HepG2 (cell line): ENCODE measurements around the gene MVB12A. TPM values are rescaled to one million over a fixed set of nuclear protein-coding genes. Genes with fewer than 3 reads are reported as not detected.

ENCODE experiments used
- EZH2 ChIP-seq: conservative IDR thresholded peaks from 2 replicates; pipeline ENCODE4 v1.6.1; 2012; ENCODE audit warnings: mild to moderate bottlenecking, low read depth, low read length, moderate library complexity
- FOXC1 ChIP-seq: sonication (generic); formaldehyde crosslinking; IDR thresholded peaks from 2 replicates; pipeline ENCODE4 v1.8.0; 2022; ENCODE audit warnings: mild to moderate bottlenecking, missing genetic modification reagents, borderline replicate concordance
- JARID2 ChIP-seq: sonication (generic); formaldehyde crosslinking; IDR thresholded peaks from 2 replicates; pipeline ENCODE4 v1.8.1; 2023; ENCODE audit warnings: missing genetic modification reagents, inconsistent platforms; ENCODE audit not compliant: insufficient replicate concordance
- MAFG ChIP-seq: sonication (generic); formaldehyde crosslinking; IDR thresholded peaks from 2 replicates; pipeline ENCODE4 v1.5.1; 2020; ENCODE audit warnings: mild to moderate bottlenecking, missing genetic modification reagents
- NBN ChIP-seq: fragments of 450-650 bp; conservative IDR thresholded peaks from 2 replicates; pipeline ENCODE4 v1.6.1; 2017
- PCBP1 ChIP-seq: fragments of 200-400 bp; formaldehyde crosslinking; IDR thresholded peaks from 2 replicates; pipeline ENCODE4 v1.6.1; 2017; ENCODE audit warnings: mild to moderate bottlenecking, low read depth, low read length, borderline replicate concordance
- POLR2AphosphoS2 ChIP-seq: IDR thresholded peaks from 2 replicates; pipeline ENCODE4 v1.6.1; 2011; ENCODE audit warnings: low read depth, low read length, improper control_type of control experiment
- SIN3A ChIP-seq: IDR thresholded peaks from 2 replicates; pipeline ENCODE4 v1.6.1; 2011; ENCODE audit warnings: low read depth, mild to moderate bottlenecking, control low read depth, low read length, borderline replicate concordance
- TARDBP ChIP-seq: sonication (generic); formaldehyde crosslinking; IDR thresholded peaks from 2 replicates; pipeline ENCODE4 v1.8.0; 2022; ENCODE audit warnings: mild to moderate bottlenecking, missing genetic modification reagents
- ZBTB8A ChIP-seq: sonication (generic); formaldehyde crosslinking; IDR thresholded peaks from 2 replicates; pipeline ENCODE4 v1.4.0; 2020; ENCODE audit warnings: mild to moderate bottlenecking, low read depth, missing genetic modification reagents, borderline replicate concordance
- ZNF143 ChIP-seq: sonication (generic); formaldehyde crosslinking; IDR thresholded peaks from 2 replicates; pipeline ENCODE4 v1.4.0; 2020; ENCODE audit warnings: missing genetic modification reagents
- ZNF207 ChIP-seq: fragments of 450-650 bp; IDR thresholded peaks from 2 replicates; pipeline ENCODE4 v1.6.1; 2016; ENCODE audit warnings: antibody characterized with exemption, borderline replicate concordance
- ZNF3 ChIP-seq: IDR thresholded peaks from 2 replicates; pipeline ENCODE4 v1.7.0; 2017; ENCODE audit warnings: inconsistent platforms
- ZNF605 ChIP-seq: sonication (generic); formaldehyde crosslinking; IDR thresholded peaks from 2 replicates; pipeline ENCODE4 v1.8.0; 2022; ENCODE audit warnings: mild to moderate bottlenecking, missing genetic modification reagents
- ZNF670 ChIP-seq: sonication (generic); formaldehyde crosslinking; IDR thresholded peaks from 2 replicates; pipeline ENCODE4 v1.8.0; 2022; ENCODE audit warnings: mild to moderate bottlenecking, missing genetic modification reagents, borderline replicate concordance
- polyA plus RNA-seq, 8 experiments: library from polyadenylated mRNA; depleted of rRNA in 3 of 8; stranded (reverse) in 7 of 8; unstranded in 1 of 8; fragments of >200 nt; fragmentation: Illumina TruSeq in 4 of 8; extraction: Trizol in 4 of 8; gene quantifications; 2 replicates each; pipeline versions ENCODE4 v1.2.1 to v1.2.3, GENCODE V29; 2011 to 2016; ENCODE audit warnings: low read depth in 4 of 8, missing spikeins in 1 of 8, mixed read lengths in 1 of 8; ENCODE audit not compliant: insufficient read depth in 1 of 8
- total RNA-seq, 5 experiments: library from RNA; depleted of rRNA; stranded (reverse); fragments of >200 nt; fragmentation: Illumina TruSeq; extraction: Trizol; gene quantifications; 2 replicates each; pipeline ENCODE4 v1.2.3, GENCODE V29; 2016; ENCODE audit warnings: low read depth in 1 of 5
- TF ChIP-seq, protein P1 (sequence below): IDR thresholded peaks from 2 replicates; pipeline ENCODE4 v1.6.1; 2012; ENCODE audit warnings: inconsistent platforms
- TF ChIP-seq, protein P2 (sequence below): sonication (generic); formaldehyde crosslinking; IDR thresholded peaks from 2 replicates; pipeline ENCODE4 v1.5.0; 2020; ENCODE audit warnings: missing genetic modification reagents
- TF ChIP-seq, protein P3 (sequence below): sonication (generic); formaldehyde crosslinking; IDR thresholded peaks from 2 replicates; pipeline ENCODE4 v1.8.0; 2022; ENCODE audit warnings: mild to moderate bottlenecking, missing genetic modification reagents, moderate library complexity
- TF ChIP-seq, protein P4 (sequence below): sonication (generic); formaldehyde crosslinking; conservative IDR thresholded peaks from 2 replicates; pipeline ENCODE4 v1.8.0; 2022; ENCODE audit warnings: low read depth, missing genetic modification reagents

Gene MVB12A
- total and polyA plus RNA-seq, 2 of the 13 experiments (the other 11 are each of a cell fraction or from before 2014, with no cell fraction given) = 35.7 to 36.1 TPM

DNA sequence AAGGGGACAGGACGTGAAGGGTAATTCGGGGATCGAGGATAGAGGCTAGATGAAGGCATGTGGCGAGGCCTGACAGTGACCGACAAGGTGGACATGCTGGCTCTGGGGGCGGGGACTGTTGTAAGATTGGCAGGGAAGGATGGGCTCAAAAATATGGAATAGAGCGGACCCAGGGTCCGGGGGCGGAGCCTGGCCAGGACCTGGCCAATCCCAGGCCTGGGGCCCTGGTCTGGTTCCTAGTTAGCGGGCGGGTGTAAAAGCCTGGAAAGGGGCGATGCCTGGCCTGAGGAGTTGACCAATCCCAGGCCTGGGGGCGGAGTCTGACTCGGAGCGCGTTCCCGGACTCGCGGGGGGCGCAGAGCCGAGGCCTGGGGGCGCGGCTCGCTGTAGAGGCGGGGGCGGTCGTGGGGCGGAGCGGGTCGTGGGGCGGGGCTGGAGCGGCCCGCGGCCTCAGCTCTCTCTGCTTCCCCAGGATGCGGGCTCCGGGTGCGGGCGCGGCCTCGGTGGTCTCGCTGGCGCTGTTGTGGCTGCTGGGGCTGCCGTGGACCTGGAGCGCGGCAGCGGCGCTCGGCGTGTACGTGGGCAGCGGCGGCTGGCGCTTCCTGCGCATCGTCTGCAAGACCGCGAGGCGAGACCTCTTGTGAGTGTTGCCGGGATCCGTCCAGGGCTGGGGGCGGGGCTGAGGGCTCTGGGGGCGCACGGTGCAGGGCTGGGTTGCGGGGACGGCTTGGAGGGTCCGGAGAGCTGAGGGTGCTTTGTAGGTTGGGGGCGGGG lies 50.4 kb downstream of the MVB12A start, which contains the start of gene SLC27A1 (continued):
- no peak for TF ChIP-seq EZH2
- no peak for TF ChIP-seq JARID2 (CRISPR knock-in tag)
- TF ChIP-seq ZNF3 (CRISPR knock-in tag) = no peak
- TF ChIP-seq MAFG (CRISPR knock-in tag) = no peak
- no peak for TF ChIP-seq ZNF605
- no peak for TF ChIP-seq FOXC1
- TF ChIP-seq POLR2AphosphoS2 = no peak
- no peak for TF ChIP-seq NBN
- no peak for TF ChIP-seq ZBTB8A (CRISPR knock-in tag)
- TF ChIP-seq SIN3A = peak; percentile 81; the same call in 1 of the 2 replicates
- TF ChIP-seq, protein P1, sequence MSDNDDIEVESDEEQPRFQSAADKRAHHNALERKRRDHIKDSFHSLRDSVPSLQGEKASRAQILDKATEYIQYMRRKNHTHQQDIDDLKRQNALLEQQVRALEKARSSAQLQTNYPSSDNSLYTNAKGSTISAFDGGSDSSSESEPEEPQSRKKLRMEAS = peak; percentile 5; the same call in 1 of the 2 replicates
- TF ChIP-seq, protein P2, sequence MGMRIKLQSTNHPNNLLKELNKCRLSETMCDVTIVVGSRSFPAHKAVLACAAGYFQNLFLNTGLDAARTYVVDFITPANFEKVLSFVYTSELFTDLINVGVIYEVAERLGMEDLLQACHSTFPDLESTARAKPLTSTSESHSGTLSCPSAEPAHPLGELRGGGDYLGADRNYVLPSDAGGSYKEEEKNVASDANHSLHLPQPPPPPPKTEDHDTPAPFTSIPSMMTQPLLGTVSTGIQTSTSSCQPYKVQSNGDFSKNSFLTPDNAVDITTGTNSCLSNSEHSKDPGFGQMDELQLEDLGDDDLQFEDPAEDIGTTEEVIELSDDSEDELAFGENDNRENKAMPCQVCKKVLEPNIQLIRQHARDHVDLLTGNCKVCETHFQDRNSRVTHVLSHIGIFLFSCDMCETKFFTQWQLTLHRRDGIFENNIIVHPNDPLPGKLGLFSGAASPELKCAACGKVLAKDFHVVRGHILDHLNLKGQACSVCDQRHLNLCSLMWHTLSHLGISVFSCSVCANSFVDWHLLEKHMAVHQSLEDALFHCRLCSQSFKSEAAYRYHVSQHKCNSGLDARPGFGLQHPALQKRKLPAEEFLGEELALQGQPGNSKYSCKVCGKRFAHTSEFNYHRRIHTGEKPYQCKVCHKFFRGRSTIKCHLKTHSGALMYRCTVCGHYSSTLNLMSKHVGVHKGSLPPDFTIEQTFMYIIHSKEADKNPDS (CRISPR knock-in tag) = no peak
- TF ChIP-seq TARDBP (CRISPR knock-in tag) = no peak
- TF ChIP-seq, protein P3, sequence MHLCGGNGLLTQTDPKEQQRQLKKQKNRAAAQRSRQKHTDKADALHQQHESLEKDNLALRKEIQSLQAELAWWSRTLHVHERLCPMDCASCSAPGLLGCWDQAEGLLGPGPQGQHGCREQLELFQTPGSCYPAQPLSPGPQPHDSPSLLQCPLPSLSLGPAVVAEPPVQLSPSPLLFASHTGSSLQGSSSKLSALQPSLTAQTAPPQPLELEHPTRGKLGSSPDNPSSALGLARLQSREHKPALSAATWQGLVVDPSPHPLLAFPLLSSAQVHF = no peak
- TF ChIP-seq, protein P4, sequence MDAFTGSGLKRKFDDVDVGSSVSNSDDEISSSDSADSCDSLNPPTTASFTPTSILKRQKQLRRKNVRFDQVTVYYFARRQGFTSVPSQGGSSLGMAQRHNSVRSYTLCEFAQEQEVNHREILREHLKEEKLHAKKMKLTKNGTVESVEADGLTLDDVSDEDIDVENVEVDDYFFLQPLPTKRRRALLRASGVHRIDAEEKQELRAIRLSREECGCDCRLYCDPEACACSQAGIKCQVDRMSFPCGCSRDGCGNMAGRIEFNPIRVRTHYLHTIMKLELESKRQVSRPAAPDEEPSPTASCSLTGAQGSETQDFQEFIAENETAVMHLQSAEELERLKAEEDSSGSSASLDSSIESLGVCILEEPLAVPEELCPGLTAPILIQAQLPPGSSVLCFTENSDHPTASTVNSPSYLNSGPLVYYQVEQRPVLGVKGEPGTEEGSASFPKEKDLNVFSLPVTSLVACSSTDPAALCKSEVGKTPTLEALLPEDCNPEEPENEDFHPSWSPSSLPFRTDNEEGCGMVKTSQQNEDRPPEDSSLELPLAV = no peak
- no peak for TF ChIP-seq ZNF143
- TF ChIP-seq ZNF207 = no peak
- TF ChIP-seq PCBP1 = peak; percentile 10; the same call in 1 of the 2 replicates
- no peak for TF ChIP-seq ZNF670
